WTC11 (cell line): ENCODE measurements around the gene ZNF256. TPM values are rescaled to one million over a fixed set of nuclear protein-coding genes. Genes with fewer than 3 reads are reported as not detected.

Experiments
- ATAC-seq: fragments of 200-7000 bp; cut with Tn5 transposase; 2 replicates; pipeline ENCODE4 v1.10.0; 2021; ENCODE audit warnings: mild to moderate bottlenecking, moderate library complexity
- CTCF ChIA-PET: fragments of 300-600 bp; sonication (Branson Sonifier 250); formaldehyde crosslinking; loops from one replicate; lab custom pipeline; 2021; ENCODE audit warnings: antibody characterized with exemption; lab: Charles Lee
- POLR2A ChIA-PET: fragments of 350-600 bp; sonication (Branson Sonifier 250); formaldehyde crosslinking; loops from one replicate; lab custom pipeline; 2021; ENCODE audit warnings: antibody characterized with exemption; lab: Charles Lee
- DNase-seq: peaks from one replicate; pipeline ENCODE4 v3.0.0; 2021; ENCODE audit warnings: low spot score
- H3K27ac Mint-ChIP-seq: 2 replicates; pipeline ENCODE4 v1.8.0; 2021; ENCODE audit warnings: mixed read lengths
- H3K27me3 Mint-ChIP-seq: 2 replicates; pipeline ENCODE4 v1.8.0; 2021; ENCODE audit warnings: low read depth, mild to moderate bottlenecking, moderate library complexity, mixed read lengths
- H3K36me3 Mint-ChIP-seq: 2 replicates; pipeline ENCODE4 v1.8.0; 2021; ENCODE audit warnings: mixed read lengths
- H3K4me1 Mint-ChIP-seq: 2 replicates; pipeline ENCODE4 v1.8.0; 2022; ENCODE audit warnings: mixed read lengths
- H3K4me3 Mint-ChIP-seq: 2 replicates; pipeline ENCODE4 v1.8.0; 2021; ENCODE audit warnings: mild to moderate bottlenecking, moderate library complexity, mixed read lengths
- H3K9me3 Mint-ChIP-seq: 2 replicates; pipeline ENCODE4 v1.8.0; 2021; ENCODE audit warnings: mixed read lengths
- CREB1 ChIP-seq: sonication (generic); formaldehyde crosslinking; IDR thresholded peaks from 2 replicates; pipeline ENCODE4 v1.8.0; 2023; ENCODE audit warnings: mild to moderate bottlenecking, missing genetic modification reagents
- EMX1 ChIP-seq: fragments of 250-450 bp; sonication (Bioruptor Pico); IDR thresholded peaks from 2 replicates; pipeline ENCODE4 v1.8.0; 2021; ENCODE audit warnings: mild to moderate bottlenecking
- FOXJ3 ChIP-seq: sonication (generic); formaldehyde crosslinking; IDR thresholded peaks from 2 replicates; pipeline ENCODE4 v1.9.0; 2021; ENCODE audit warnings: missing genetic modification reagents, mild to moderate bottlenecking, borderline replicate concordance
- FOXP1 ChIP-seq: sonication (generic); formaldehyde crosslinking; IDR thresholded peaks from 2 replicates; pipeline ENCODE4 v1.8.0; 2022; ENCODE audit warnings: missing genetic modification reagents, mild to moderate bottlenecking, moderate library complexity, borderline replicate concordance
- GABPB1 ChIP-seq: sonication (generic); formaldehyde crosslinking; IDR thresholded peaks from 2 replicates; pipeline ENCODE4 v1.8.1; 2023; ENCODE audit warnings: mild to moderate bottlenecking, missing genetic modification reagents
- GRHL2 ChIP-seq: fragments of 250-450 bp; sonication (Bioruptor Pico); IDR thresholded peaks from 2 replicates; pipeline ENCODE4 v1.8.0; 2022; ENCODE audit warnings: mild to moderate bottlenecking, moderate library complexity; ENCODE audit not compliant: insufficient replicate concordance, severe bottlenecking
- JAZF1 ChIP-seq: fragments of 250-450 bp; sonication (Bioruptor Pico); IDR thresholded peaks from 2 replicates; pipeline ENCODE4 v1.9.0; 2021; ENCODE audit warnings: moderate library complexity, mild to moderate bottlenecking, inconsistent platforms
- MXD4 ChIP-seq: fragments of 250-450 bp; sonication (Bioruptor Pico); IDR thresholded peaks from 2 replicates; pipeline ENCODE4 v1.8.0; 2021; ENCODE audit warnings: mild to moderate bottlenecking, moderate library complexity, borderline replicate concordance
- NFE2L1 ChIP-seq: sonication (generic); formaldehyde crosslinking; IDR thresholded peaks from 2 replicates; pipeline ENCODE4 v1.8.1; 2023; ENCODE audit warnings: missing genetic modification reagents
- NFYB ChIP-seq: sonication (generic); formaldehyde crosslinking; conservative IDR thresholded peaks from 2 replicates; pipeline ENCODE4 v1.8.0; 2022; ENCODE audit warnings: low read depth, missing genetic modification reagents
- NR1H2 ChIP-seq: sonication (generic); formaldehyde crosslinking; IDR thresholded peaks from 2 replicates; pipeline ENCODE4 v1.9.0; 2021; ENCODE audit warnings: mild to moderate bottlenecking, moderate library complexity, missing genetic modification reagents
- NR2C2 ChIP-seq: sonication (generic); formaldehyde crosslinking; IDR thresholded peaks from 2 replicates; pipeline ENCODE4 v1.8.0; 2022; ENCODE audit warnings: mild to moderate bottlenecking, missing genetic modification reagents
- NR3C1 ChIP-seq: sonication (generic); formaldehyde crosslinking; conservative IDR thresholded peaks from 2 replicates; pipeline ENCODE4 v1.8.1; 2023; ENCODE audit warnings: low read depth, mild to moderate bottlenecking, missing genetic modification reagents
- SMAD3 ChIP-seq: sonication (generic); formaldehyde crosslinking; IDR thresholded peaks from 2 replicates; pipeline ENCODE4 v1.8.0; 2022; ENCODE audit warnings: missing genetic modification reagents, mild to moderate bottlenecking, borderline replicate concordance
- SMAD4 ChIP-seq: sonication (generic); formaldehyde crosslinking; IDR thresholded peaks from 2 replicates; pipeline ENCODE4 v1.8.0; 2022; ENCODE audit warnings: mild to moderate bottlenecking, missing genetic modification reagents
- TEAD1 ChIP-seq: sonication (generic); formaldehyde crosslinking; IDR thresholded peaks from 2 replicates; pipeline ENCODE4 v1.8.0; 2022; ENCODE audit warnings: mild to moderate bottlenecking, missing genetic modification reagents
- TP53 ChIP-seq: sonication (generic); formaldehyde crosslinking; IDR thresholded peaks from 2 replicates; pipeline ENCODE4 v1.8.1; 2023; ENCODE audit warnings: mild to moderate bottlenecking, missing genetic modification reagents
- ZNF232 ChIP-seq: sonication (generic); formaldehyde crosslinking; IDR thresholded peaks from 2 replicates; pipeline ENCODE4 v1.8.0; 2022; ENCODE audit warnings: mild to moderate bottlenecking, missing genetic modification reagents
- ZNF416 ChIP-seq: fragments of 250-450 bp; sonication (Bioruptor Pico); IDR thresholded peaks from 2 replicates; pipeline ENCODE4 v1.9.0; 2021; ENCODE audit warnings: mild to moderate bottlenecking, inconsistent platforms
- total RNA-seq: library from RNA; stranded (reverse); gene quantifications from 3 replicates; pipeline ENCODE4 v1.2.3, GENCODE V29; 2021
- TF ChIP-seq, protein P1 (sequence below): fragments of 250-450 bp; sonication (Bioruptor Pico); IDR thresholded peaks from 2 replicates; pipeline ENCODE4 v2.1.2; 2022; ENCODE audit warnings: mild to moderate bottlenecking, moderate library complexity
- TF ChIP-seq, protein P2 (sequence below): sonication (generic); formaldehyde crosslinking; IDR thresholded peaks from 2 replicates; pipeline ENCODE4 v1.8.1; 2022; ENCODE audit warnings: low read depth, mild to moderate bottlenecking, moderate library complexity, missing genetic modification reagents, borderline replicate concordance
- TF ChIP-seq, protein P3 (sequence below): sonication (generic); formaldehyde crosslinking; IDR thresholded peaks from 2 replicates; pipeline ENCODE4 v1.8.1; 2023; ENCODE audit warnings: mild to moderate bottlenecking, missing genetic modification reagents, moderate library complexity
- TF ChIP-seq, protein P4 (sequence below): fragments of 250-450 bp; sonication (Bioruptor Pico); IDR thresholded peaks from 2 replicates; pipeline ENCODE4 v1.8.0; 2021; ENCODE audit warnings: mild to moderate bottlenecking
- TF ChIP-seq, protein P5 (sequence below): sonication (generic); formaldehyde crosslinking; IDR thresholded peaks from 2 replicates; pipeline ENCODE4 v1.8.0; 2023; ENCODE audit warnings: mild to moderate bottlenecking, missing genetic modification reagents
- TF ChIP-seq, protein P6 (sequence below): sonication (generic); formaldehyde crosslinking; IDR thresholded peaks from 2 replicates; pipeline ENCODE4 v1.8.1; 2023; ENCODE audit warnings: mild to moderate bottlenecking, missing genetic modification reagents, moderate library complexity
- TF ChIP-seq, protein P7 (sequence below): fragments of 250-450 bp; sonication (Bioruptor Pico); IDR thresholded peaks from 2 replicates; pipeline ENCODE4 v1.9.0; 2021; ENCODE audit warnings: mild to moderate bottlenecking

Gene ZNF256
- total RNA-seq, 1 experiment from 2014 or later = 17.9 TPM

DNA sequence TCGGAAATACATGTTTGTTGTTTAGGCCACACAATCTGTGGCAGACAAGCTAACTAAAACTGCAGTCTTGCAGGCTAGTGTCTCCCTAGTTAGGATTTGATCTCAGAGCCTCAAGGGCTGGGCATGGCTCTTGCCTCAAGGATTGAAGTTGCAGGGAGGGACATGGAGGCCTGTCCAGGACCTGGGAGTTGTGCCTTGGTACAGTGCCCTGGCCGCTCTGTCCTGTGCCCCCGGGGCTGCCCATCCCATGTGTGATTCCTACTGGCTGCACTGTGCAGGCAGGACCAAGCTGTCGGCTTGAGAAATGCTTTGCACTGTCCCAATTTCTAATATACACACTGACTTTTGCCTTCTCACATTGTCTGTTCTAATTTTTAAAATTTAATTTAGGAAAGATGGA, 7.5 kb upstream of the ZNF256 start:
- ATAC-seq (no peak), DNase-seq (no peak)
- no peak overlapping the region for H3K4me3 Mint-ChIP-seq
- no peaks in the 10 kb centered on the region for H3K4me1 Mint-ChIP-seq
- no peak for TF ChIP-seq SMAD3 (CRISPR knock-in tag)
- TF ChIP-seq SMAD4 (CRISPR knock-in tag) = no peak
- no peak for TF ChIP-seq ZNF416 (CRISPR knock-in tag)
- TF ChIP-seq GRHL2 = no peak
- TF ChIP-seq EMX1 (CRISPR knock-in tag) = no peak
- no peak for TF ChIP-seq NFYB (CRISPR knock-in tag)
- TF ChIP-seq TEAD1 (CRISPR knock-in tag) = no peak
- TF ChIP-seq, protein P1, sequence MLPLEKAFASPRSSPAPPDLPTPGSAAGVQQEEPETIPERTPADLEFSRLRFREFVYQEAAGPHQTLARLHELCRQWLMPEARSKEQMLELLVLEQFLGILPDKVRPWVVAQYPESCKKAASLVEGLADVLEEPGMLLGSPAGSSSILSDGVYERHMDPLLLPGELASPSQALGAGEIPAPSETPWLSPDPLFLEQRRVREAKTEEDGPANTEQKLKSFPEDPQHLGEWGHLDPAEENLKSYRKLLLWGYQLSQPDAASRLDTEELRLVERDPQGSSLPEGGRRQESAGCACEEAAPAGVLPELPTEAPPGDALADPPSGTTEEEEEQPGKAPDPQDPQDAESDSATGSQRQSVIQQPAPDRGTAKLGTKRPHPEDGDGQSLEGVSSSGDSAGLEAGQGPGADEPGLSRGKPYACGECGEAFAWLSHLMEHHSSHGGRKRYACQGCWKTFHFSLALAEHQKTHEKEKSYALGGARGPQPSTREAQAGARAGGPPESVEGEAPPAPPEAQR (CRISPR knock-in tag) = no peak
- TF ChIP-seq, protein P2, sequence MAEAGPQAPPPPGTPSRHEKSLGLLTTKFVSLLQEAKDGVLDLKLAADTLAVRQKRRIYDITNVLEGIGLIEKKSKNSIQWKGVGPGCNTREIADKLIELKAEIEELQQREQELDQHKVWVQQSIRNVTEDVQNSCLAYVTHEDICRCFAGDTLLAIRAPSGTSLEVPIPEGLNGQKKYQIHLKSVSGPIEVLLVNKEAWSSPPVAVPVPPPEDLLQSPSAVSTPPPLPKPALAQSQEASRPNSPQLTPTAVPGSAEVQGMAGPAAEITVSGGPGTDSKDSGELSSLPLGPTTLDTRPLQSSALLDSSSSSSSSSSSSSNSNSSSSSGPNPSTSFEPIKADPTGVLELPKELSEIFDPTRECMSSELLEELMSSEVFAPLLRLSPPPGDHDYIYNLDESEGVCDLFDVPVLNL (CRISPR knock-in tag) = no peak
- no peak for TF ChIP-seq FOXJ3 (CRISPR knock-in tag)
- TF ChIP-seq TP53 = no peak
- no peak for TF ChIP-seq NR1H2
- POLR2A ChIA-PET = no interaction called here
- H3K36me3 Mint-ChIP-seq = peaks cover 14% of the 10 kb centered on the region
- CTCF ChIA-PET = no interaction called here
- peaks cover 50% of the 10 kb centered on the region for H3K9me3 Mint-ChIP-seq
- H3K27me3 Mint-ChIP-seq = peaks cover 53% of the 10 kb centered on the region
- H3K27ac Mint-ChIP-seq = no peak overlapping the region

DNA sequence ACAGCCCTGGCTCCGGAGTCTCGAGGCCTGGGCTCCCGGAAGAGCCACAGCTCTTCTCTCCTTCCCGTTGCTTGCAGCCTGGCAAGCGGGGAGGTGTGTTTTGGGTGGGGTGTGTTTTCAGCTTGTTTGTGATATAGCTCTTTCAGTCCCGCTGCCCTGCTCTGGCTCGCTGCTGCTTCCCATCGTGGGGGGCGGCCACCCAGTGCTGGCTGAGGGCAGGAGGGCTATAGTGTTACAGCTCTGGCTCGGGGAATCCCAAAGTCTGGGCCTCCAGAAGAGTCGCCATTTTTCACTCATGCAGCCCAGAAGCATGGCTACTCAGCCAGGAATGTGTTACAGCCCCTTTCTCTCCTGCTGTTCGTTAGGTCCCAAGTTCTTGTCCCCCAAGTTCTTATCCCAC, 2.2 kb upstream of the ZNF256 start:
- Mint-ChIP-seq H3K36me3 (0 out of 2 replicates have a peak, but pooled peaks cover 3% of the 10 kb centered on the region), H3K4me1 (peaks cover 13% of the 10 kb centered on the region), H3K27ac (no peak overlapping the region), H3K27me3 (peaks cover 40% of the 10 kb centered on the region), H3K4me3 (no peak overlapping the region), H3K9me3 (peaks cover 27% of the 10 kb centered on the region)
- TF ChIP-seq NR2C2 (CRISPR knock-in tag) (no peak), MXD4 (CRISPR knock-in tag) (no peak), GABPB1 (no peak), FOXP1 (CRISPR knock-in tag) (no peak), NFE2L1 (CRISPR knock-in tag) (no peak), NR3C1 (CRISPR knock-in tag) (no peak), CREB1 (CRISPR knock-in tag) (no peak), JAZF1 (CRISPR knock-in tag) (no peak), GRHL2 (no peak), ZNF232 (CRISPR knock-in tag) (no peak)
- TF ChIP-seq, protein P3, sequence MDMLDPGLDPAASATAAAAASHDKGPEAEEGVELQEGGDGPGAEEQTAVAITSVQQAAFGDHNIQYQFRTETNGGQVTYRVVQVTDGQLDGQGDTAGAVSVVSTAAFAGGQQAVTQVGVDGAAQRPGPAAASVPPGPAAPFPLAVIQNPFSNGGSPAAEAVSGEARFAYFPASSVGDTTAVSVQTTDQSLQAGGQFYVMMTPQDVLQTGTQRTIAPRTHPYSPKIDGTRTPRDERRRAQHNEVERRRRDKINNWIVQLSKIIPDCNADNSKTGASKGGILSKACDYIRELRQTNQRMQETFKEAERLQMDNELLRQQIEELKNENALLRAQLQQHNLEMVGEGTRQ (CRISPR knock-in tag) = no peak
- TF ChIP-seq, protein P4, sequence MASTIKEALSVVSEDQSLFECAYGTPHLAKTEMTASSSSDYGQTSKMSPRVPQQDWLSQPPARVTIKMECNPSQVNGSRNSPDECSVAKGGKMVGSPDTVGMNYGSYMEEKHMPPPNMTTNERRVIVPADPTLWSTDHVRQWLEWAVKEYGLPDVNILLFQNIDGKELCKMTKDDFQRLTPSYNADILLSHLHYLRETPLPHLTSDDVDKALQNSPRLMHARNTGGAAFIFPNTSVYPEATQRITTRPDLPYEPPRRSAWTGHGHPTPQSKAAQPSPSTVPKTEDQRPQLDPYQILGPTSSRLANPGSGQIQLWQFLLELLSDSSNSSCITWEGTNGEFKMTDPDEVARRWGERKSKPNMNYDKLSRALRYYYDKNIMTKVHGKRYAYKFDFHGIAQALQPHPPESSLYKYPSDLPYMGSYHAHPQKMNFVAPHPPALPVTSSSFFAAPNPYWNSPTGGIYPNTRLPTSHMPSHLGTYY (CRISPR knock-in tag) = no peak
- TF ChIP-seq, protein P5, sequence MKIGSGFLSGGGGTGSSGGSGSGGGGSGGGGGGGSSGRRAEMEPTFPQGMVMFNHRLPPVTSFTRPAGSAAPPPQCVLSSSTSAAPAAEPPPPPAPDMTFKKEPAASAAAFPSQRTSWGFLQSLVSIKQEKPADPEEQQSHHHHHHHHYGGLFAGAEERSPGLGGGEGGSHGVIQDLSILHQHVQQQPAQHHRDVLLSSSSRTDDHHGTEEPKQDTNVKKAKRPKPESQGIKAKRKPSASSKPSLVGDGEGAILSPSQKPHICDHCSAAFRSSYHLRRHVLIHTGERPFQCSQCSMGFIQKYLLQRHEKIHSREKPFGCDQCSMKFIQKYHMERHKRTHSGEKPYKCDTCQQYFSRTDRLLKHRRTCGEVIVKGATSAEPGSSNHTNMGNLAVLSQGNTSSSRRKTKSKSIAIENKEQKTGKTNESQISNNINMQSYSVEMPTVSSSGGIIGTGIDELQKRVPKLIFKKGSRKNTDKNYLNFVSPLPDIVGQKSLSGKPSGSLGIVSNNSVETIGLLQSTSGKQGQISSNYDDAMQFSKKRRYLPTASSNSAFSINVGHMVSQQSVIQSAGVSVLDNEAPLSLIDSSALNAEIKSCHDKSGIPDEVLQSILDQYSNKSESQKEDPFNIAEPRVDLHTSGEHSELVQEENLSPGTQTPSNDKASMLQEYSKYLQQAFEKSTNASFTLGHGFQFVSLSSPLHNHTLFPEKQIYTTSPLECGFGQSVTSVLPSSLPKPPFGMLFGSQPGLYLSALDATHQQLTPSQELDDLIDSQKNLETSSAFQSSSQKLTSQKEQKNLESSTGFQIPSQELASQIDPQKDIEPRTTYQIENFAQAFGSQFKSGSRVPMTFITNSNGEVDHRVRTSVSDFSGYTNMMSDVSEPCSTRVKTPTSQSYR (CRISPR knock-in tag) = no peak
- TF ChIP-seq, protein P6, sequence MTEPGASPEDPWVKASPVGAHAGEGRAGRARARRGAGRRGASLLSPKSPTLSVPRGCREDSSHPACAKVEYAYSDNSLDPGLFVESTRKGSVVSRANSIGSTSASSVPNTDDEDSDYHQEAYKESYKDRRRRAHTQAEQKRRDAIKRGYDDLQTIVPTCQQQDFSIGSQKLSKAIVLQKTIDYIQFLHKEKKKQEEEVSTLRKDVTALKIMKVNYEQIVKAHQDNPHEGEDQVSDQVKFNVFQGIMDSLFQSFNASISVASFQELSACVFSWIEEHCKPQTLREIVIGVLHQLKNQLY (CRISPR knock-in tag) = no peak
- TF ChIP-seq, protein P7, sequence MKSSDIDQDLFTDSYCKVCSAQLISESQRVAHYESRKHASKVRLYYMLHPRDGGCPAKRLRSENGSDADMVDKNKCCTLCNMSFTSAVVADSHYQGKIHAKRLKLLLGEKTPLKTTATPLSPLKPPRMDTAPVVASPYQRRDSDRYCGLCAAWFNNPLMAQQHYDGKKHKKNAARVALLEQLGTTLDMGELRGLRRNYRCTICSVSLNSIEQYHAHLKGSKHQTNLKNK (CRISPR knock-in tag) = no peak
- TF ChIP-seq, protein P1 (CRISPR knock-in tag) = no peak
- DNase-seq (no peak), ATAC-seq (no peak)
- CTCF ChIA-PET = interaction anchor here (0.8 to 2.3 kb wide), 2 partner anchors 53 to 319 kb away, joined by 4 to 10 read pairs; partner anchors contain the start of gene ZNF606
- POLR2A ChIA-PET = interaction anchor here (1.0 kb wide), 1 partner anchor 53 kb away, joined by 3 read pairs; the partner anchor contains the start of gene ZNF606
